ENCODE results near the gene THBS4.
"Not testable (repeated sequence)": the region's sequence is repeated elsewhere in the genome, so short reads cannot be mapped to it uniquely, and the experiment has no call there.

The THBS4 gene

GRCh38 chr5:80109646-80110478 is 74.7 kb downstream of the THBS4 start:
- Histone ChIP-seq H3K27ac (no peak overlapping the region), H3K4me3 (no peak overlapping the region), H3K27me3 (no peaks in the 10 kb centered on the region), H3K4me1 (peaks cover 0 to 7% (median 5%) of the 10 kb centered on the region in 4 donors), H3K9me3 (no peaks in the 10 kb centered on the region), H3K36me3 (no peaks in the 10 kb centered on the region)
- intact Hi-C loops (cut with DNase I; ENCODE audit: low total_unique reads) = no loop called here
- no peak for TF ChIP-seq CTCF (IDR thresholded peaks at IDR 0.05)
- no peak for DNase-seq

GRCh38 chr5:80111376-80111990 is 76.3 kb downstream of the THBS4 start:
- H3K4me3 ChIP-seq; H3K4me1 ChIP-seq; H3K27me3 ChIP-seq; H3K36me3 ChIP-seq; H3K9me3 ChIP-seq; H3K27ac ChIP-seq; DNase-seq; intact Hi-C loops (cut with DNase I; ENCODE audit: low total_unique reads): not testable (repeated sequence)

- Histone ChIP-seq H3K36me3 (no peaks in the 10 kb centered on the region), H3K4me3 (no peak overlapping the region), H3K27me3 (no peaks in the 10 kb centered on the region), H3K27ac (no peak overlapping the region), H3K9me3 (no peaks in the 10 kb centered on the region), H3K4me1 (peaks cover 0 to 2% (median under 1%) of the 10 kb centered on the region in 4 donors)
- intact Hi-C loops (cut with DNase I; ENCODE audit: low total_unique reads) = no loop called here
- no peak for DNase-seq
- TF ChIP-seq CTCF (IDR thresholded peaks at IDR 0.05) = no peak
Measured at GRCh38 chr5:80114860-80115259, 79.7 kb downstream of the THBS4 start.

GRCh38 chr5:80116000-80116399 is 80.9 kb downstream of the THBS4 start:
- intact Hi-C loops (cut with DNase I; ENCODE audit: low total_unique reads) = no loop called here
- Histone ChIP-seq H3K27me3 (no peaks in the 10 kb centered on the region), H3K27ac (no peak overlapping the region), H3K9me3 (no peaks in the 10 kb centered on the region), H3K36me3 (no peaks in the 10 kb centered on the region), H3K4me1 (no peaks in the 10 kb centered on the region), H3K4me3 (no peak overlapping the region)
- no peak for TF ChIP-seq CTCF (IDR thresholded peaks at IDR 0.05)
- DNase-seq = no peak

- no peaks in the 10 kb centered on the region for H3K36me3 ChIP-seq
- no peak for DNase-seq
- H3K27ac ChIP-seq = no peak overlapping the region
- intact Hi-C loops (cut with DNase I; ENCODE audit: low total_unique reads) = no loop called here
- H3K27me3 ChIP-seq = no peaks in the 10 kb centered on the region
- no peaks in the 10 kb centered on the region for H3K4me1 ChIP-seq
- TF ChIP-seq CTCF (IDR thresholded peaks at IDR 0.05) = no peak
- no peak overlapping the region for H3K4me3 ChIP-seq
- H3K9me3 ChIP-seq = no peaks in the 10 kb centered on the region
Measured at GRCh38 chr5:80116465-80116864, 81.3 kb downstream of the THBS4 start.

- Histone ChIP-seq H3K27me3 (no peaks in the 10 kb centered on the region), H3K9me3 (no peaks in the 10 kb centered on the region), H3K4me1 (no peaks in the 10 kb centered on the region), H3K27ac (no peak overlapping the region), H3K4me3 (no peak overlapping the region), H3K36me3 (no peaks in the 10 kb centered on the region)
- intact Hi-C loops (cut with DNase I; ENCODE audit: low total_unique reads) = no loop called here
- DNase-seq = no peak
- no peak for TF ChIP-seq CTCF (IDR thresholded peaks at IDR 0.05)
Measured at GRCh38 chr5:80117446-80117845, 82.3 kb downstream of the THBS4 start.
